Kidney (tissue), 14 donors: Measurements from ENCODE around the gene CLP1. TPM values are rescaled to one million over a fixed set of nuclear protein-coding genes. Genes with fewer than 3 reads are reported as not detected.

Experiments used
- DNase-seq, 5 donors: peaks; one replicate each; pipeline ENCODE4 v3.0.0-alpha.2; 2013 to 2020
- FAIRE-seq: peaks from 2 replicates; lab custom pipeline; 2012; peaks lifted over from hg19 to GRCh38; lab: Jason Lieb, UNC
- H3K27ac ChIP-seq, 2 donors: one replicate each; pipeline ENCODE4 v1.7.0; 2013; ENCODE audit warnings: low read depth in 2 of 2, low read length in 2 of 2, inconsistent platforms in 1 of 2
- H3K27me3 ChIP-seq: one replicate; pipeline ENCODE4 v1.7.1; 2013; ENCODE audit warnings: low read length, inconsistent platforms; ENCODE audit not compliant: control insufficient read depth, insufficient read depth
- H3K36me3 ChIP-seq, 3 donors: one replicate each; pipeline versions ENCODE4 v1.7.0 to v1.7.1; 2013; ENCODE audit warnings: low read length in 3 of 3, control low read depth in 1 of 3, inconsistent platforms in 1 of 3; ENCODE audit not compliant: insufficient read depth in 3 of 3, control insufficient read depth in 2 of 3
- H3K4me1 ChIP-seq, 3 donors: one replicate each; pipeline versions ENCODE4 v1.7.0 to v1.7.1; 2013; ENCODE audit warnings: low read length in 3 of 3, inconsistent platforms in 1 of 3, low read depth in 1 of 3; ENCODE audit not compliant: control insufficient read depth in 2 of 3, insufficient read depth in 2 of 3
- H3K4me3 ChIP-seq, 3 donors: one replicate each; pipeline versions ENCODE4 v1.7.0 to v1.8.1; 2013; ENCODE audit warnings: low read length in 3 of 3, control low read depth in 1 of 3, inconsistent platforms in 1 of 3
- H3K9ac ChIP-seq, 3 donors: one replicate each; pipeline versions ENCODE4 v1.7.0 to v1.7.1; 2013; ENCODE audit warnings: low read length in 3 of 3, control low read depth in 1 of 3, inconsistent platforms in 1 of 3
- H3K9me3 ChIP-seq, 3 donors: one replicate each; pipeline versions ENCODE4 v1.7.0 to v1.7.1; 2013; ENCODE audit warnings: low read length in 3 of 3, control low read depth in 1 of 3, inconsistent platforms in 1 of 3; ENCODE audit not compliant: control insufficient read depth in 2 of 3, insufficient read depth in 1 of 3
- intact Hi-C: fragments of 100-400 bp; cut with DNase I; formaldehyde crosslinking; loops from one replicate; pipeline ENCODE4 v1.11.1; 2022
- polyA plus RNA-seq: library from polyadenylated mRNA; stranded (reverse); fragments of 350-450 nt; fragmentation: Illumina TruSeq; extraction: RNeasy Lipid Tissue Mini Kit (QIAGEN cat#74804); gene quantifications from one replicate; pipeline ENCODE4 v1.2.3, GENCODE V29; 2014; ENCODE audit warnings: low read depth, low replicate concordance; ENCODE audit not compliant: insufficient read depth
- total RNA-seq: library from RNA; stranded (reverse); fragmentation: NEBNext Ultra II Directional; extraction: Animal tissue kit (Norgen Biotek cat#: 25700); gene quantifications from one replicate; pipeline ENCODE4 v1.2.1, GENCODE V29; 2021
- TF ChIP-seq, protein P1 (sequence below): IDR thresholded peaks from 3 replicates; pipeline ENCODE4 v1.5.1; 2012; ENCODE audit warnings: mild to moderate bottlenecking, moderate library complexity, borderline replicate concordance; ENCODE audit not compliant: insufficient read depth; ENCODE audit errors: extremely low read depth
- donor health status: control.
- donor health status: control.
- donor health status: control.
- donor health status: control.
- donor health status: control.
- donor health status: DM: yes; HTN: yes; CAD: no.
- donor health status: Normal renal cell carcinoma (clear cell type).

The CLP1 gene
- total and polyA plus RNA-seq, 2 donors from 2014 or later = 8.5 to 12.2 TPM

DNA sequence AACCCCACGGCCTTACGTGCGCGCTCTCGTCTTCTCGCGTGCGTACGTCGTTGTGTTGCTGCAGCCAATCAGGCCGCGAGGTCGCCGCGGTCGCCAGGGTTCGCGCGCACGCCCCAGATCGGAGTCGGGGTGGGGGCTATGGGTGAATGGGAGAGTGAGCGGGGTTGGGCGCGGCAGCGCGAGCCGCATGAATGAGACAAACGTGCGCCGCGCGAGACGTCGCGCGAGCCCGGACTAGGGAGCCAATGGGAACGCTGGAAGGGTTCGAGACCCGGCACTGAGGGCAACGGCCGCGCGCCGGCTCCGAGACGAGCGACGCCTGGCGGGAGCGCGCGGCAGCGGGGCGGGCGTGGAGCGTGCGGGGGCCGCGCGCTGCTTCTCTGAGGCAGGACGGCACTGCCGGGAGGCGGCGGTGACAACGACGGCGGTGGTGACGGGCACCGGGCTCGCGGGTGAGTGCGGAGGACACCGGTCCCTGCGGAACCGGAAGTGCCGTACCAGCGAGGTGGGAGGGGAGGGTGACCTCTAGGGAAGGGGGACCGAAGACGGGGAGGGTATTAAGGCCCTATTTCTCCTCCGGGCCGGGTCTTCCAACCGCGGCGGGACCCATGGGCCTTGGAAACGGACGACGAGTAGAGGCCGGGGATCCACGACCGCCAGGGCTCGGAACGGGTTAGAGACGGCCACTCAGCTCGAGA is 10.3 kb downstream of the CLP1 start, which contains the start of gene ZDHHC5:
Gene ZDHHC5, plus strand, starts transcription at position 379 of the 698 bp plus-strand sequence. CDS start 4,977 bp downstream, outside the sequence.
- DNase-seq (peak in 4 of 5 donors; percentile 99 to 100 (median 100)), FAIRE-seq (peak; percentile 66)
- H3K9ac ChIP-seq = peak within 1 kb of the TSS; percentile 82 to 98 (median 97)
- no peaks in the 10 kb centered on the region for H3K9me3 ChIP-seq
- H3K36me3 ChIP-seq = peaks cover under 1 to 8% (median 3%) of the 10 kb centered on the region in 3 donors
- intact Hi-C loops = no loop called here
- H3K4me1 ChIP-seq = peaks cover 0 to 18% (median 15%) of the 10 kb centered on the region in 3 donors
- TF ChIP-seq, protein P1, sequence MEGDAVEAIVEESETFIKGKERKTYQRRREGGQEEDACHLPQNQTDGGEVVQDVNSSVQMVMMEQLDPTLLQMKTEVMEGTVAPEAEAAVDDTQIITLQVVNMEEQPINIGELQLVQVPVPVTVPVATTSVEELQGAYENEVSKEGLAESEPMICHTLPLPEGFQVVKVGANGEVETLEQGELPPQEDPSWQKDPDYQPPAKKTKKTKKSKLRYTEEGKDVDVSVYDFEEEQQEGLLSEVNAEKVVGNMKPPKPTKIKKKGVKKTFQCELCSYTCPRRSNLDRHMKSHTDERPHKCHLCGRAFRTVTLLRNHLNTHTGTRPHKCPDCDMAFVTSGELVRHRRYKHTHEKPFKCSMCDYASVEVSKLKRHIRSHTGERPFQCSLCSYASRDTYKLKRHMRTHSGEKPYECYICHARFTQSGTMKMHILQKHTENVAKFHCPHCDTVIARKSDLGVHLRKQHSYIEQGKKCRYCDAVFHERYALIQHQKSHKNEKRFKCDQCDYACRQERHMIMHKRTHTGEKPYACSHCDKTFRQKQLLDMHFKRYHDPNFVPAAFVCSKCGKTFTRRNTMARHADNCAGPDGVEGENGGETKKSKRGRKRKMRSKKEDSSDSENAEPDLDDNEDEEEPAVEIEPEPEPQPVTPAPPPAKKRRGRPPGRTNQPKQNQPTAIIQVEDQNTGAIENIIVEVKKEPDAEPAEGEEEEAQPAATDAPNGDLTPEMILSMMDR = peak; percentile 46
- peak within 1 kb of the TSS; percentile 97 for H3K27ac ChIP-seq
- H3K4me3 ChIP-seq = peak within 1 kb of the TSS; percentile 83 to 98 (median 86)
- H3K27me3 ChIP-seq = no peaks in the 10 kb centered on the region

DNA sequence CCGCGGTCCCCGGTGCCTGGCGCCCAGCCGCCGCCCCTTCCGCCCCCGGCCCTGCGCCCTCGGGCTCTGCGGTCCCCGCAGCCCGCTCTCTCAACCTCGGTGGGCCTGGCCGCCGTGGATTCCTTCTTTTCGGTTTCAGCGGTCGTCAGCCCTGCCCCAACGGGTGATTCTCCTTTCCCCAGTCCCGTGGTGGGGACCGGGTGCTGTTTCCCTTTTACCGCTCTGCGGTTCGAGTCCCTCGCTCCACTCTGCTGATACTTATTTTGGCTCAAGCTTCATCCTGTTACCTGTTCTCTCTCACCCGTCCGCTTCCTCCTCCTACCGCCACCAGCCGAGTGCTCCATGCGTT is 10.8 kb downstream of the CLP1 start:
- peak overlapping the region; percentile 97 for H3K27ac ChIP-seq

DNA sequence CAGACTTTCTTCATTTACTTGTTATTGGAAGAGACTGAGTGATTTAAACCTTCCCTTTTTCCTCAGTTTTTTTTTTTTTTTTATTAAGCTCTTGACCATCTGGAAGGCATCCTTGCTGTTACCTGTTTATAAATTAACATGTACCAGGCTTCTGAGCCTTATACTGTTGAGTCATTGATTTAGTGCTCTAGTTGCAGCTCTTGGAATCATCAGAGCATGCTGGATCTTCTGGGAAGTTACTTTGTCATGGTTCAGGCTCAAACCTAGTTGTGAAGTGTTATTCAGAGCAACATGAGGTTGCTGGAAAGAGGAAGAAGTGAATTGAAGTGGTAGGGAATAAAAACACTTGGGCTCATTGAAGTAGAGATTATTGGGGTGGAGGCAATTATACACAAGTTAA is 16.7 kb downstream of the CLP1 start:
- H3K27ac ChIP-seq = peak overlapping the region in 1 of 2 donors; percentile 36
- FAIRE-seq = peak; percentile 80

More for the DNA sequence above, 10.8 kb downstream of the CLP1 start:
- FAIRE-seq (no peak), DNase-seq (no peak)
- H3K9me3 ChIP-seq = no peaks in the 10 kb centered on the region
- peak overlapping the region; percentile 42 to 82 (median 64) for H3K9ac ChIP-seq
- peaks cover 3 to 13% (median 6%) of the 10 kb centered on the region in 3 donors for H3K36me3 ChIP-seq
- TF ChIP-seq, protein P1 = no peak
- peaks cover 0 to 18% (median 15%) of the 10 kb centered on the region in 3 donors for H3K4me1 ChIP-seq
- H3K4me3 ChIP-seq = peak overlapping the region; percentile 83 to 98 (median 86)
- no peaks in the 10 kb centered on the region for H3K27me3 ChIP-seq
- intact Hi-C loops = no loop called here

More for the DNA sequence above, 16.7 kb downstream of the CLP1 start:
- TF ChIP-seq, protein P1 = no peak
- intact Hi-C loops = no loop called here
- Histone ChIP-seq H3K4me3 (no peak overlapping the region), H3K36me3 (peaks cover 5 to 19% (median 16%) of the 10 kb centered on the region in 3 donors), H3K27me3 (no peaks in the 10 kb centered on the region), H3K9me3 (no peaks in the 10 kb centered on the region), H3K9ac (no peak overlapping the region), H3K4me1 (peaks cover 0 to 11% (median 9%) of the 10 kb centered on the region in 3 donors)
- DNase-seq = no peak
